Measurements from ENCODE around the gene FCHSD2. TPM values are rescaled to one million over a fixed set of nuclear protein-coding genes. Genes with fewer than 3 reads are reported as not detected.
"Not testable (repeated sequence)": the region's sequence is repeated elsewhere in the genome, so short reads cannot be mapped to it uniquely, and the experiment has no call there.

The FCHSD2 gene
- total RNA-seq, 2 experiments from 2014 or later: 29.2 to 30.8 TPM

DNA sequence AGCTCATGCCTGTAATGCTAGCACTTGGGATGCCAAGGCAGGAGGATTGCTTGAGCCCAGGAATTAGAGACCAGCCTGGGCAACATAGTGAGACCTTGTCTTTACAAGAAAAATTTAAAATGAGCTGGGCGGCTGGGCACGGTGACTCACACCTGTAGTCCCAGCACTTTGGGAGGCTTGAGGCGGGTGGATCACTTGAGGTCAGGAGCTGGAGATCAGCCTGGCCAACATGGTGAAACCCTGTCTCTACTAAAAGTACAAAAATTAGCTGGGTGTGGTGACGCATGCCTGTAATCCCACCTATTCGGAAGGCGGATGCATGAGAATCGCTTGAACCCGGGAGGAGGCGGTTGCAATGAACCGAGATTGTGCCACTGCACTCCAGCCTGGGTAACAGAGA, 330.4 kb downstream of the FCHSD2 start:
- POLR2A ChIA-PET: not testable (repeated sequence)
- CTCF ChIA-PET: interaction anchor here (0.6 to 4.0 kb wide), 5 partner anchors 17 to 171 kb away, joined by 3 to 21 read pairs (median 5); partner anchors contain the start of gene STARD10

DNA sequence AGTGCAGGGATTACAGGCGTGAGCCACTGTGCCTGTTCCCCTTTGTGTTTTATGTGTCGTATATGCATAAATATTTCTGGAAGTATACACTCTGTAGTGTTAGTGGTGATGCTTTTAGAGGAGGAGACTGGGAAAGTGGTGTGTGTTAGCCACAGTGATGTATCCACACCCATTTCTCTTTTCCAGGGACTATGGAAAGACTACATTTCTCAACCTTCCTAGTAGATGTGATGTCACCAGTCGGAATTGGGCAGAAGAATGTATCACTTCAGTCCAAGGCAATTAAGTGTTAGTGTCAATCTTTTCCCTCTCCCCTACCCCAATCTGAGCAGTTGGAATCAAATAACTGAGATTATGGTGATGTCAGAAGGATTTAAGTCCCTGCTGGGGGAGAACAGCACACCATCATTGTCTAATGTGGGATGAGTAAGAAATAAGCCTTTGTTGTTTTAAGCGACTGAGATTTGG, 333.8 kb downstream of the FCHSD2 start:
- ChIA-PET POLR2A (no interaction called here), CTCF (no interaction called here)

DNA sequence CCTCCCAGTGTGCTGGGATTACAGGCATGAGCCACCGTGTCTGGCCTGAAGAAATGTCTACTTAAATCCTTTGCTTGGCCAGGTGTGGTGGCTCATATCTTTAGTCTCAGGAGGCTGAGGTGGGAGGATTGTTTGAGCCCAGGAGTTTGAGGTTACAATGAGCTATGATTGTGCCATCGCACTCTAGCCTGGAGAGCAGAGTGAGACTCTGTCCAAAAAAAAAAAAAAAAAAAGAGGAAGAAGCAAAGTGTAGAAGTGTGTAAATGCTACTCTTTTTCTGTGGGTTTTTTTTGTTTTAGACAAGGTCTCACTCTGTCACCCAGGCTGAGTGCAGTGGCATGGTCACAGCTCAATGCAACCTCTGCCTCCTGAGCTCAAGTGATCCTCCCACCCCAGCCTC, 334.3 kb downstream of the FCHSD2 start:
- ChIA-PET POLR2A (no interaction called here), CTCF (interaction anchor here (0.6 to 0.9 kb wide), 3 partner anchors 14 to 553 kb away, joined by 3 to 4 read pairs (median 3); partner anchors contain the start of gene STARD10)

DNA sequence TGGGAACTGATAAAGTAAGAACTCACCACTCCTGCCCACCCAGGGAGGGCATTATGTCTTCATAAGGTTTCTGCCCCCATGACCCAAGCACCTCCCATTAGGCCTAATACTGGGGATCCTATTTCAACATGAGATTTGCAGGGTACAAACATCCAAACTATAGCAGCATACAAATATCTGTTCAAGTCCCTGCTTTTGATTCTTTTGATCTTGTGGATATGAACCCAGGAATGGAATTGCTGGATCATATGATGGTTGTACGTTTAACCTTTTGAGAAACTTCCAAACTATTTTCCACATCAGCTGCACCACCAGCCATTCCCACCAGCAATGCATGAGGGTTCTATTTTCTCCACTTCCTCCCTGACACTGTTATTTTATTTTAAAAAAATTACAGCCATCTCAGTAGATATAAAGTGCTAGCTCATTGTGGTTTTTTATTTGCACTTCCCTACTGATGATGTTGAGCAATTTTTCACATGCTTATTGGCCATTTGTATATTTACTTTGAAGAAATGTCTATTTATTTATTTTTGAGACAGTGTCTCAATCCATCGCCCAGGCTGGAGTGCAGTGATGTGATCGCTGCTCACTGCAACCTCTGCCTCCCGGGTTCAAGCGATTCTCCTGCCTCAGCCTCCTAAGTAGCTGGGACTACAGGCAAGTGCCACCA, 335.0 kb downstream of the FCHSD2 start:
- POLR2A ChIA-PET: no interaction called here
- CTCF ChIA-PET: interaction anchor here (0.6 to 0.9 kb wide), 3 partner anchors 13 to 554 kb away, joined by 3 to 4 read pairs (median 3); partner anchors contain the start of gene STARD10

DNA sequence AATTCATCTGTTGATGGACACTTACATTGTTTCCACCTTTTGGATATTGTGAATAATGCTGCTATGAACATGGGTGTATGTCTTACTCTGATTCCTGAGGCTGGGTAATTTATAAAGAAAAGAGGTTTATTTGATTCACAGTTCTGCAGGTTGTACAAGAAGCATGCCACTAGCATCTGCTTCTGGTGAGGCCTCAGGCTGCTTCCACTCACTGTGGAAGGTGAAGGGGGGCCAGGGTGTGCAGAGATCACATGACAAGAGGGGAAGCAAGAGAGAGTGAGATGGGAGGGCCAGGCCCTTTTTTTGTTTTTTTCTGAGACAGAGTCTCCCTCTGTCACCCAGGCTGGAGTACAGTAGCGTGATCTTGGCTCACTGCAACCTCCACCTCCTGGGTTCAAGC, 335.7 kb downstream of the FCHSD2 start:
- CTCF ChIA-PET: not testable (repeated sequence)
- POLR2A ChIA-PET: interaction anchor here (0.6 kb wide), 1 partner anchor 69 kb away, joined by 3 read pairs; no protein-coding TSS in a partner anchor

DNA sequence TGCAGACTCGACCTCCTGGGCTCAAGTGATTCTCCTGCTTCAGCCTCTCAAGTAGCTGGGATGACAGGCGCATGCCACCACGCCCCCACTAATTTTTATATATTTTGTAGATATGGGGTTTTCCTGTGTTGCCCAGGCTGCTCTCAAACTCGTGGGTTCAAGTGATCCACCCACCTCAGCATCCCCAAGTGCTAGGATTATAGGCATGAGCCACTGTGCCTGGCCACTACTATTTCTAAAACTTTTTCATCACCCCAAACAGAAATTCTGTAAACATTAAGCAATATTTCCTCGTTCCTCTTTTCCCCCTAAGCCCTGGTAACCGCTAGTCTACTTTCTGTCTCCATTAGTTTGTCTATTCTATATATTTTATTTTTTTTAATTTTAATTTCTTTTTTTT, 336.9 kb downstream of the FCHSD2 start:
- POLR2A ChIA-PET: no interaction called here
- CTCF ChIA-PET: no interaction called here

DNA sequence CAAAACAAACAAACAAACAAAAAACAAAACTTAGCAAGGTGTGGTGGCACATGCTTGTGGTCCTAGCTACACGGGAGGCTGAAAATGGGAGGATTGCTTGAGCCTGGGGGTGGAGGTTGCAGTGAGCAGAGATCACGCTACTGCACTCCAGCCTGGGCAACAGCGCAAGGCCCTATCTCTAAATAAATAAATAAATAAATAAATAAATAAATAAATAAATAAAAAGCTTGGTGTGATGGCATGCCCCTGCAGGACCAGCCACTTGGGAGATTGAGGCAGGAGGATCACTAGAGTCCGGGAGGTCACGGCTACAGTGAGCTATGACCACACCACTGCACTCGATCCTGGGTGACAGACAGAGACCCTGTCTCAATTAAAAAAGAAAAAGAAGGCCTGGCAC, 339.3 kb downstream of the FCHSD2 start:
- ChIA-PET POLR2A (interaction anchor here (0.6 to 1.1 kb wide), 2 partner anchors 8 to 76 kb away, joined by 3 to 4 read pairs; partner anchors contain the start of gene STARD10), CTCF (no interaction called here)

DNA sequence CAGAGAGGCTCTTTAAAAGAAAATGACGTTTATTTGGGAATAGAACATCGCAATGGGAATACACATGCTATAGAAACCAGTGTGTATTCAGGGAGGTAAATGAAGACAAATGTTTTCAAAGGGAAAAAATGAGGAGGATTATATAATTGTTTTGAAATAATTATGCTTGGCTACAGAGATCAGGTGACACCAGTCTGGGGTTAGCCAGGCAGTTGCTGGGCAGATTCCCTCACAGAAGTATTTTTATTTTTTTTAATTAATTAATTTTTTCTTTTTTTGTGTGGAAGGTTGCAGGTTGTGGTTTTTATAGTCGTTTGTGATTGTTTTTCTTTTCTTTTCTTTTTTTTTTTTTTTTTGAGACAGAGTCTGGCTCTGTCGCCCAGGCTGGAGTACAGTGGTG, 342.7 kb downstream of the FCHSD2 start:
- CTCF ChIA-PET: no interaction called here
- POLR2A ChIA-PET: interaction anchor here (1.1 kb wide), 1 partner anchor 13 kb away, joined by 3 read pairs; no protein-coding TSS in a partner anchor

DNA sequence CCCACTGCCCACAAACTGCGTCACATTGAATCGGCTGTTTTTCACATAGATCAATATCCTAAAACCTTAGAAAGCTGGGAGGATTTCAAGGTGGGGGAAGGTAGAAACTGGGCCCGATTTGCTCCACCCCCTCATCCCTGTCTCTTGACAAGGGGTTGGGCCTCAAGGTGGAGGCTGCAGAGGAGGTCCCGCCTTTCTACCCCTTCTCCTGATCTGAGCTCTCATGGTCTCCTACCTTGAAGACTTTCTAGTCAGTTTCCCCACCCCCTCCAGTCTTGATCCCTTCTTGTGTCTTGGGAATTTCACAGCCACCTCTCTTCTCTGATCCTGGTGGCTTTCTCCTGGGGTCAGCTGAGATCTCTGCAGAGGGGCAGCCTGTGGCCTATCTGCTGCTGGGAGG, 343.8 kb downstream of the FCHSD2 start:
- CTCF ChIA-PET: interaction anchor here (0.7 kb wide), 1 partner anchor 73 kb away, joined by 3 read pairs; no protein-coding TSS in a partner anchor
- POLR2A ChIA-PET: interaction anchor here (1.1 kb wide), 1 partner anchor 15 kb away, joined by 3 read pairs; no protein-coding TSS in a partner anchor

DNA sequence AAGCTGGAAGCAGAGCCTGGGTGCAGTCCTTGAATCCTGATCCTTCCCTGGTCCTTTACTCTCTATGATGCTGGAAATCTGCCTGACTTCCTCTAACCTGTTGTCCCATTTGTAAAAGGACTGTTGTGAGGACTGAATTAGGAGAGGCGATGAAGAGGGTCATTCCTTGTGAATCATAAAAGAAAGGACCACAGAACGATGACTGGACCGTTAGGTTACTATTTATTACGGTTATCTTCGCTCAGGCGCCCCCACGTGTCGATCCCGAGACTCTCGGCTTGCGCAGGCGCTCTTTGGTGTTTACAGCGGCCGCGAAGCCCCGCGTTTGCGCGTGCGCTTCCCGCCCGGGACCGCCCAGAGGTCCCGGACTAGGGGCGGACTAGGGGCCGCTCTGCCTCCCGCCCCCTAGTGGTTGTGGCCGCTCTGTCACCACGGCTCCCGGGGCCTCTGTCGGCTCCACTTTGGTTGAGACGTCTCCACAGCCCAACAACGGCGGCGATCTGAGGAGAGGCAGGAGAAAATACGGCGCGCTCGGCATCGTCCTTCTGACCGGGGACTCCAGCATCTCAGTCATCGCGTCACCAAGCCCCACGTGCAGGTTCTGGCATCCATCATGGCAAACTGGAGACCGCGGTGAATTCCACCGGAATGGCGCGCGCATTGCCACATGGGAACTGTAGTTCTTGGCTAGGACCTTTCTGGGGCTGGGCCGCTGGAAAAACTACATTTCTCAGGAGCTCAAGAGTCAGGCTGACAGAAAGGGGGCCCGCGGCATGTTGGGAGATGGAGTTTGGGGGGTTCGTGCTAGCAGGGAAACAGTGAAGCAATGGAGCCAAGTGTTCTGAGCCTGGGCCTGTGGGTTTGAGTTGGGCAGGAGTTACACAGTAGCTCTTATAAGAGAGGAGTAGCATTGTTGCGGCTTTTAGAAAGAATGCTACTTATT, 348.4 kb downstream of the FCHSD2 start, which contains the start of gene STARD10:
Gene STARD10 (minus strand): TSS at position 623 of the 943 bp plus-strand sequence. CDS start 12,866 bp downstream, outside the sequence.
- POLR2A ChIA-PET: interaction anchor here (0.8 to 1.9 kb wide), 9 partner anchors 9 to 72 kb away, joined by 3 to 9 read pairs (median 4); no protein-coding TSS in a partner anchor
- CTCF ChIA-PET: interaction anchor here (0.6 to 4.3 kb wide), 24 partner anchors 11 to 1241 kb away, joined by 3 to 59 read pairs (median 4); partner anchors contain the start of gene ARAP1

DNA sequence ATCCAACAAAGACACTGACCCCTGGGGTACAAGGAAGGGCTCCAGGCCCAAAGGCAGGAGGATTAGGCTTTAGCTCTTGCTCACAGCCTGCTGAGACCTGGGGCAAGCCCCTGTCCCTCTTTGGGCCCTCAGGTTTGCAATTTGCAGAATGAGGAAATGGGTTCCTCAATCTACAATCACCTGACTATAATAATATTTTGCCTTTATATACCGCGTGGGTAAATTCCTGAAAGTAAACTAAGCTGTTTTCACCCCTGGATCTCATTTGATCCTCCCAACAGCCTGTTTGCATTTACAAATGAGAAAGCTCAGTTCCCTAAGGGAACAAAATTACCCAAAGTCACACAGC, 349.1 kb downstream of the FCHSD2 start:
- ChIA-PET POLR2A (interaction anchor here (1.3 to 1.9 kb wide), 4 partner anchors 20 to 71 kb away, joined by 3 to 9 read pairs (median 4); no protein-coding TSS in a partner anchor), CTCF (interaction anchor here (0.9 to 4.3 kb wide), 10 partner anchors 11 to 109 kb away, joined by 3 to 59 read pairs (median 5); no protein-coding TSS in a partner anchor)

DNA sequence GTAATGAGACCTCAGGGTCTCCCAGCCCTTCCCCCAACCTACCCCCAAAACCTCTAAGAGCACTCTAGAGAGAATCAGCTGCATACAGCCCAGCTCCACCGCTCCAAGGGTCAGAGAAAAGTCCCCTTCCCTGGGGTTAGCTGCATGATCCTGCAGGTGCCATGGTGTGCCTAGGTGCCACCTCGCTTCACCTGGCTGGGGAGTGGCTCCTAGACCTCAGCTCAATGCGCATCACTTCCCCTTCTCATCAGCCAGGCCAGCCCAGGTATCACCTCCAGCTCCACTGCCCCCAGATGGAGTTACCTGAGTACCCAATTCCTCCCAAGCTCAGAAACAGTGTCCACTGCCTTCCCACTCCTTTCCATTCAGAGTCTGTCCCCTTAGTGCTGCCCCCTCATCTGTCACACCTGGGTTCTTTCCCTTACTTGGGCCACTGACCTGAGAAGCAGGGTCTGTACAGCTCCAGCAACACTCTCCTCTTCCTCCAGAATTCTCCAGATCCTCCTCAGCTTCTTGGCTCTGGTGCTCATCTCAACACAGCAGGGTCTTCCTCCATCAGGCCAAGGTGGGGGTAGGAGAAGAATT, 349.6 kb downstream of the FCHSD2 start:
- ChIA-PET POLR2A (interaction anchor here (1.5 to 1.9 kb wide), 2 partner anchors 21 to 70 kb away, joined by 3 to 9 read pairs; no protein-coding TSS in a partner anchor), CTCF (interaction anchor here (0.6 to 4.3 kb wide), 11 partner anchors 10 to 108 kb away, joined by 3 to 59 read pairs (median 3); no protein-coding TSS in a partner anchor)

DNA sequence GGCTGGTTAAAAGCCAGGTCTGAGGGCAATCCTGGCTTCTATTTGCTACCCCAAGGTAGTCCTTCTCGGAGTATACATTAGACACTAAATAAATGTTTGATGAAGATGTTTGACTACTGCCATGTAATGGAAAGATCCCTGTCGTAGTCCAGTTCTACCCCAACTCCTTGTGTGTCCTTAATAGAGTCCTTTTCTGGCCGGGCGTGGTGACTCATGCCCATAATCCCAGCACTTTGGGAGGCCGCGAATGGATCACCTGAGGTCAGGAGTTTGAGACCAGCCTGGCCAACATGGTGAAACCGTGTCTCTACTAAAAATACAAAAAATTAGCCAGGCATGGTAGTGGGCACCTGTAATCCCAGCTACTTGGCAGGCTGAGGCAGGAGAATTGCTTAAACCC, 350.9 kb downstream of the FCHSD2 start:
- POLR2A ChIA-PET: interaction anchor here (1.7 kb wide), 1 partner anchor 10 kb away, joined by 5 read pairs; no protein-coding TSS in a partner anchor
- CTCF ChIA-PET: interaction anchor here (3.7 kb wide), 1 partner anchor 107 kb away, joined by 15 read pairs; no protein-coding TSS in a partner anchor

DNA sequence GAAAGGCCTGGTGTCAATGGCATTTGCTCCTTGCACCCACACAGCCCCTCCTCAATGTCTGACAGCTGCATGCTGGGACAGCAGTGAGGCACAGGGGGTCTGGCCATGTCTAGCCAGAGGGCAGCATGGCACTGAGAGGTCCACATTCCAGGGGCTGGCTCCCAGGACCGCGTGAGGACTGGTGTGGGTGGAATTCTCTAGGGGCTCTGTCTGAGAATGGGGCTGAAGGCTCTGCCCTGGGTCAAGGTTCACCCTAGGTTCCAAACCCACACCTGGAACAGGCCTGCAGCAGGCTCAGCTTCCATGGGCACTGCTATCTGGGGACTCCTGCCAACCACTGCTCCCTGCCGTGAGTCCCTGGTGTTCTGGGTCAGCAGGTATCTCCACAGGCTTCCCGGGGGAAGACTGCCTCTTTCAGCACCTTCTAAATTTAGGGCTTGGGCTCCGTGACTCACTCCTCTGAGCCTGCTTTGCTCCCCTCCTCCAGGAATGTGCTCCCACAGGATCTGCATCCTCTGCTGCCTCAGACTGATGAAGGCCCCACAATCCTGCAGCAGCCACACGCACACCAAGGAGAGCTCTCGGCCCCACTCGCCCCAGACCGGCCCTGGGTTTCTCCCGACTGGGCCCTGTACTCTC, 352.5 kb downstream of the FCHSD2 start:
- CTCF ChIA-PET: interaction anchor here (2.8 kb wide), 1 partner anchor 64 kb away, joined by 15 read pairs; no protein-coding TSS in a partner anchor
- POLR2A ChIA-PET: interaction anchor here (1.7 kb wide), 1 partner anchor 8 kb away, joined by 5 read pairs; no protein-coding TSS in a partner anchor

DNA sequence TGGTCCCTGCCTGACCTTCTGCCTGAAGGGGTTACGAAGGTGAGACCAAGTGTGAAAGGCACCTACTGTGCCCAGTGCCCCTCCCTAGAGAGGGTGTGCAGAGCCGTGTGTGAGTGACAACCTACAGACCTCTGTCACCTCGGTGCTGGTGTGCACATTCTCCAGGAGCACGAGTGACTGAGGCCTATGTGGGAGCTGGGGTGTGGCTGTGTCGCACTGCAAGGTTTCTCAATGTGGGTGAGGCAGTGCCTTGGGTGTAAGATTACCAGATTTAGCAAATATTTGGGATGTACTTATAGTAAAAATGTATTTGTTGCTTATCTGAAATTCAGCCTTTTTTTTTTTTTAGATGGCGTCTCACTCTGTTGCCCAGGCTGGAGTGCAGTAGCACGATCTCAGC, 353.9 kb downstream of the FCHSD2 start:
- CTCF ChIA-PET: interaction anchor here (1.0 to 2.8 kb wide), 2 partner anchors 31 to 63 kb away, joined by 3 to 15 read pairs; no protein-coding TSS in a partner anchor
- POLR2A ChIA-PET: no interaction called here

DNA sequence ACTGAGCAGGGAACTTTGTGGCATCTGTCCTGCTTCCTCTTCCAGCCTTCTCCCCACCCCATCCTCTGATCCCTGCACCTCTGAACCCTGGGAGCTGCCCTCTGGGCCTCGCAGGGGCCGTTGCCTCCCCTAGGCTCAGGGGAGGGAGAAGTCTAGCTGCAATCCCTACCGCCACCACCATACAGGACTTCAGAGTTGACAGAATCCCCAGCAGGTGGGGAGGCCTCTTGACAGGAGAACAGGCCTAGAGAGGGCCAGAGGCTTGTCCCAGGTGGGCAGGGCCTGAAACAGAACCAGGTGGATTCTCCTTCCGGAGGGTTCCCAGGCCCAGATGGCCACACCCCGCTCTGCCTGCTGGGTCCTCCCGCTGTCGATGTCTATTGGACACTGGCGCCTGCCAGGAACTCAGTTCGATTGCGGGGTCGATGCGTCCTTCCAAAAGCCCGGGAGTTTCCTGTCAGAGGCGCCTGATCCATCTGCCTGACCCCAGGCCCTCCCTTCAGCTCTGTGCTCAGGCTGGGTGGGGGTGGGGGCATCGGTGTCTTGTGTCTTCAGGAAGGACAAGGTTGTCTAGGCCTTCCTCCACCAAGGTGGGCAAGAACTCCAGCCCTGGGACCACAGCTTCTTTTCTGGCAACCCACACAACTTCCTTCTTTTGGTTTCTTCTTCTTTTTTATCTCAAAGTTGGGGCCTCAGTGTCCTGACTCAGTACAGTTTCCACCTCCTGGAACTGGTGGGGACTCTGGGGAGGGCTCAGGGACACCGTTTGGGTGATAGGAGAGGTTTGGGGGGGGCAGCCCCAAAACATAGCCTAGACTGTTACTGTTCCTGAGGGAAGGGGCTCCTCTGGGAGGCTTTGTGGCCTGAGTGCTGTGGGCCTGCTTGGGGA, 354.7 kb downstream of the FCHSD2 start:
- CTCF ChIA-PET: interaction anchor here (0.6 to 2.8 kb wide), 2 partner anchors 16 to 62 kb away, joined by 3 to 15 read pairs; no protein-coding TSS in a partner anchor
- POLR2A ChIA-PET: interaction anchor here (1.3 kb wide), 1 partner anchor 26 kb away, joined by 6 read pairs; no protein-coding TSS in a partner anchor

Data from activated CD8-positive, alpha-beta memory T cell treated with anti-CD3 and anti-CD28 coated beads for 36 hours (primary cell).